Measurements from ENCODE around the gene TMEM178B. TPM values are rescaled to one million over a fixed set of nuclear protein-coding genes. Genes with fewer than 3 reads are reported as not detected.

Gene TMEM178B
- total RNA-seq, 2 experiments from 2014 or later = 0.06 to 0.21 TPM

DNA sequence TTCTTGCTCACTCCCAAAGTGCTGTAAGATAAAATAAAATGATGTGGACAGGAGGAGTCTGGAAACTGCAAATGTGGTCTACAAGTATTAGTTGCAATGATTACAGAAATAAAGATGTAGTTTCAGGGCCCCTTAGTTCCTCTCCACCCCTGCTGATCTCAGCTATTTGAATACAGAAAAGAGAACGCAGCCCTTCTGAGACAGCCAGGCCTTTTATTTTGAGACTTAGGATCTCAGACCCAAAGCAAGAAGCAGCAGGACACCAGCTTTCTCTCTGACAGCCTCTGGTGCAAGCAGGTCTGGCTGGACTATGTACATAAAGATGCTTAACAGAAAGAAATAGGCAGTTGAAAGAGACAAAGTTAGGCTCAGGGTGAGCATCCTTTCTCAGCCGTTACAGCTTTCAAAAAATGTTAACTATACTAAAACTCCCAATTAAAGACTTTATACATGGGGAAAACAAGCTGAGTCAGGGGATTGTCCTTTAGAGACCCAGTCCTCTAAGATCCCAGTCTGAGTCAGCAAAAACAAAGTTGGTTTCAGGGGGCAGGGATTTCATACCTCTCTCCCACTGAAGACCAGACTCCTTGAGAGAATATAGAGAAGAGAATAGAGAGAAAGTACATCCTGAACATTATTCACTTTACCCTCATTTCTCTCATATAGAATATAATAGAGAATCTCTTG, 220.4 kb downstream of the TMEM178B start:
- no peak overlapping the region for H3K27ac Mint-ChIP-seq
- no peaks in the 10 kb centered on the region for H3K9me3 Mint-ChIP-seq
- H3K27me3 Mint-ChIP-seq = peaks cover 9% of the 10 kb centered on the region
- no peaks in the 10 kb centered on the region for H3K36me3 Mint-ChIP-seq
- H3K4me1 Mint-ChIP-seq = no peaks in the 10 kb centered on the region
- DNase-seq = no peak
- no peak overlapping the region for H3K4me3 Mint-ChIP-seq

DNA sequence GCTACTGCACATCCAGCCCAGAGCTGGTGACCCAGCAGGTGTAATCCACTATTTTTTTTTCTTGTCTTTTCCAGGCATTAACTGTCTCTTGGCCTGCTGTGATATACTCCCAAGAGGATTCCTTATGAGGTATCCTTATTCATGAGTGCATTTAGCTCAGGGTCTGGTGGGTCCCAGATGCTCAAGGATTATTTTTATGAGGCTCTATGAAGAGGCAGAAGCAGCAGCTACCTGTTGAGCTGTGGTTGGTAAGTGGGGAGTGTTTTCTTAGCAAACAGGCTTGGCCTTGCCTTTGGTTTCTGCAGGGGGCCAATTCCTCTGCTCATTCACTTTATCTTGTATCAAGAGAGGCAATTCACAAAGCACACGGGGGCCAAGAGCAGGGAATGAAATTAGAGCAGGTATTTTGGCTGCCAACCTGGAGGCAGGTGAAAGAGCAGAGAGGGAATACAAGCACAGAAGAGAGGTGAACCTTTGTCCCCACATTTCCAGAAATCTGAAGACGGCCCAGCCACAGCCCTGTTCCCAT, 221.6 kb downstream of the TMEM178B start:
- Mint-ChIP-seq H3K27me3 (peaks cover 9% of the 10 kb centered on the region), H3K9me3 (no peaks in the 10 kb centered on the region), H3K36me3 (no peaks in the 10 kb centered on the region), H3K4me1 (no peaks in the 10 kb centered on the region), H3K4me3 (no peak overlapping the region), H3K27ac (no peak overlapping the region)
- DNase-seq = no peak

DNA sequence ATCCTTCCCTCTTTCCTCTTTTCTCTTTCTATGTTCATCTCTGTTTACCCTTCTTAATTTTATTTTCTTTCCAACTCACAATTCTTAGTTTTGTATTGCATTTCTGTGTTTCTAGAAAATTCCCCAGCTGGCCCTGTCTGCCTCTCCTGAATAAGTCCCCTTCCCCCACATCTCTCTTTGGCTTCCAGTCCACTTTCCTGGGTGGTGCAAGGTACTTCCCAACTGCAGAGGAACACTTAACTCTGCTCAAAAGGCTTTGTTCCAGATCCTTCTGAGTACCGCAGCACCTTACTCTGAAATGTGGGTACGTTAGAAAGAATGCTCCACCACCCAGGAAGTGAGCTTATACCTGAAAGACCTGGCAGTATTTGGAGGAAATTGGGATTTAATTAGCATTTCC, 227.0 kb downstream of the TMEM178B start:
- H3K27ac Mint-ChIP-seq = no peak overlapping the region
- no peak for DNase-seq
- H3K4me1 Mint-ChIP-seq = no peaks in the 10 kb centered on the region
- no peaks in the 10 kb centered on the region for H3K9me3 Mint-ChIP-seq
- no peak overlapping the region for H3K4me3 Mint-ChIP-seq
- no peaks in the 10 kb centered on the region for H3K36me3 Mint-ChIP-seq
- H3K27me3 Mint-ChIP-seq = peaks cover 4% of the 10 kb centered on the region

DNA sequence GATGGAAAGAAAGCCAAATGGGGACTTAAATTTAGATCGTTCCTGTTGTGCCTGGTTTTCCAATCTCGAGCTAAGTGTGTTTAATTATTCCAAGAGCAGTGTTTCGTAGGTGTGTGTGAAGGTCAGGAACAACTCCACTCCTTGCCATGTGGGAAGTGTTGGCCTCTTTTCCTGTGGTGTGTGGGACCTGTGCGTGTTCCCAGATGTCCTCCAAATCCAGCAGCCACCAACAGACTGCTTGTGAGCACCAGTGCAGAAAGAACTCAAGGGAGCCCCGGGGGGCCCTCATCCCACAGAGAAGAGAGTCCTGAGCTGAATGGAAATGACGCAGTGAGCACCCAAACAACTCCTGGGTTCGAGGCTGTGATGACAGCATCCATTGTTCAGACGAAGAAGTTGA, 227.7 kb downstream of the TMEM178B start:
- no peak overlapping the region for H3K4me3 Mint-ChIP-seq

DNA sequence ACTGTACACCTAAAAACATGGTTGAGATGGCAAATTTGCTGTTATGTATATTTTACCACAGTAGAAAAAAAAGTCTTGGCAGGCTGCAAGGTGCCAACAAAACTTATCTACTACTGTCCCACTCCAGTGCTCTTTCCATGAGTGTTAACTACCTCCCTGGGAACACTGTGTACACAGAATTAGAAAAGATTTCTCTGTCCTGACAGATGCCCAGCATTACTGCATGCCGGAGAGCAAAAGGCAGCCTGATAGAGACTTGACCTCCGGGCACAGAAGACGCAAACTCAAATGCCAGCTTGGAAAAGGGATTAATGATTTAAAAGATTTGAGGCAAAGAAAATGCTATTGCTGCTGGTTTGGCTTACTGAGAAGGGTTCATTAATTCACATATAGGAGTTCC, 228.8 kb downstream of the TMEM178B start:
- Mint-ChIP-seq H3K4me1 (no peaks in the 10 kb centered on the region), H3K27ac (no peak overlapping the region), H3K36me3 (no peaks in the 10 kb centered on the region), H3K9me3 (no peaks in the 10 kb centered on the region), H3K4me3 (no peak overlapping the region), H3K27me3 (peaks cover 4% of the 10 kb centered on the region)
- no peak for DNase-seq

More for the DNA sequence above, 227.7 kb downstream of the TMEM178B start:
- Mint-ChIP-seq H3K4me1 (no peaks in the 10 kb centered on the region), H3K27me3 (peaks cover 4% of the 10 kb centered on the region), H3K36me3 (no peaks in the 10 kb centered on the region), H3K27ac (no peak overlapping the region), H3K9me3 (no peaks in the 10 kb centered on the region)
- DNase-seq = no peak

DNA sequence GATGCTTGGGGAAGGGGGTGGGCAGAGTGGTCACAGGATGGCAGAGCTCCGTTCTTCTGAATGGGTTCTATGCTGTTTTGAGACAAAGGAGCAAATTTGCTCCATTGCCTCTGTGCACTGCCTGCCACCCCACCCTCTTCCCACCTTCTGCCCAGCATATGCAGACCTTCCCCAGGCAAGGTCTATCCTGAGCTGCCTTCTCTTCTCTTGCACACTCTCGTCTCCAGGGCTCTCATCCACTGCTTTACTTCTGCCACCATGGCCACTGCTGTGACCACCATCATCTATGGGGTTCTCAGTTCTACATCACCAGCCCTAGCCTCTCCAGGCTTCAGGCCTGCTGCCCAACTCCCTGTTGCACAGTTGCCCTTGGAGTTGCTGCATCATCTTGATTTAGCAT, 230.4 kb downstream of the TMEM178B start:
- H3K27ac Mint-ChIP-seq = no peak overlapping the region
- H3K4me3 Mint-ChIP-seq = no peak overlapping the region
- no peaks in the 10 kb centered on the region for H3K9me3 Mint-ChIP-seq
- peaks cover 8% of the 10 kb centered on the region for H3K27me3 Mint-ChIP-seq
- DNase-seq = no peak
- no peaks in the 10 kb centered on the region for H3K4me1 Mint-ChIP-seq
- no peaks in the 10 kb centered on the region for H3K36me3 Mint-ChIP-seq

DNA sequence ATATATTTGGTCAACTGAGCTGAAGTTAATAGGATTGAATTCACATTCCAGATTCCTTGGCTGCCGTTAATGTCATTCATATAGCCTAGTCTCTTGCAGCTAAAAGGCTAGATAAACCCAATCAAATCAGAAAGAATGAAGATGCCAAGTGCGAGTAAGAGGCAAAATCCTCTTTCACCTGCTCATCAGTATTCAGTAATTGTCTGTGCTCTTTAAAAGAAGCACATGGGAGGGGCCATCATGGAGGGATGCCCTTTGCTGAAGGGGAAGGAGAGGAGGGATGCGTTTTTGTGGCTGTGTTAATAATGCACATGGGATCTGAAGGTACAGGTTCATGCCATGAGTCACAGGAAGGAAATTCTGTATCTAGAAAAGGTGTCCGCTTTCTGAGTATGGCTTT, 232.2 kb downstream of the TMEM178B start:
- no peak for DNase-seq
- Mint-ChIP-seq H3K27ac (no peak overlapping the region), H3K4me1 (no peaks in the 10 kb centered on the region), H3K36me3 (no peaks in the 10 kb centered on the region), H3K4me3 (no peak overlapping the region), H3K9me3 (no peaks in the 10 kb centered on the region), H3K27me3 (peaks cover 8% of the 10 kb centered on the region)

DNA sequence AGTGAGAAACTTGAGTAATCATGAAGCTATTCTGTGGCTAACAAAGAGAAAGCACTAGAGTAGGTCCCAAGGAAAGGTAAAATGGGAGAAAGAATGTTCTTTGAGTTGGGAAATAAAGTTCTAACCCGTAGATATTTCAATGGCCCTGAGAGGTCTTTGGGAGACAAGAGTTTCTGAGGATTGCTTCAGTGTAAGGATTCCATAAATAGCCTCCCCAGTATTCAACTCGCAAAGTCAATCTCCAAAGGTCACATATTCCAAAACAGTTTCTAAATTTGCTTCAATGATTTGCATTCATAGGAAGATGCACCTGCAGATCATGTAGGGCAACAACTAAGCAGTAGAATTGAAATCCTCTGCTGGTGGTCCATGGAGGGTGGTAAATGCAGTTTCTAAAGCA, 238.5 kb downstream of the TMEM178B start:
- Mint-ChIP-seq H3K36me3 (no peaks in the 10 kb centered on the region), H3K27me3 (peaks cover 4% of the 10 kb centered on the region), H3K4me3 (no peak overlapping the region), H3K4me1 (no peaks in the 10 kb centered on the region), H3K9me3 (no peaks in the 10 kb centered on the region), H3K27ac (no peak overlapping the region)
- no peak for DNase-seq

DNA sequence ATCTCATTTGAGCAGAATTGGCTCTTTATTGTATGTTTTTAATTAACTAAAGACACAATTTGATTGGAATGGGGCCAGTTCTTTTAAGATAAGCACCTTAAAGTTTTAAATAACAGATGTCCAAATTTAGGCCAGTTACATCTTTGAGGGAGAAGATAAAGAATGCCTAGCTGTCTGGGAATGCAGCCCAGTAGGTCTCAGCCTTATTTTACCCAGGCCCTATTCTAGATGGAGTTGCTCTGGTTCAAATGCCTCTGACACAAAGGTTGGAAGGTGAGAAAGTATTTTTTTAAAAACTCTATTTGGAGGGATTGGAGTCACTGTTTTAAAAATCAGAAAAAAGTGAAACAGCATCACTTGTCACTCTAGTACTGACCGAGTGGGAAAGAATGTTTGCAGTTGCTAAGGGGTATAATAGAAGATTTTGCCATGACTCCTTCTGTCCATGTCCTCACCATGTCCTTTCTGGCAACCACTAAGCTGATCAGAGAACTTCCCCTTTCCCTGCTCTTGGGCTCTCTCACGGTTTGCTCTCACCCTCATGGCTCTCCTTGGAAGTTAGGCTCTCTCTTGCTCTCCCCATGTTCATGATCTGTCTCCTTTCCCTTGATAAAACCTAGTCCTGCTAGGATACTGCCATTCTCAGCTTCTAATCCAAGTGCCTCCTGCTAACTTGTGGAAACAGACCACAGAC, 239.1 kb downstream of the TMEM178B start:
- no peak for DNase-seq
- H3K27ac Mint-ChIP-seq = no peak overlapping the region
- H3K4me1 Mint-ChIP-seq = no peaks in the 10 kb centered on the region
- no peaks in the 10 kb centered on the region for H3K36me3 Mint-ChIP-seq
- no peak overlapping the region for H3K4me3 Mint-ChIP-seq
- peaks cover under 1% of the 10 kb centered on the region for H3K27me3 Mint-ChIP-seq
- no peaks in the 10 kb centered on the region for H3K9me3 Mint-ChIP-seq

DNA sequence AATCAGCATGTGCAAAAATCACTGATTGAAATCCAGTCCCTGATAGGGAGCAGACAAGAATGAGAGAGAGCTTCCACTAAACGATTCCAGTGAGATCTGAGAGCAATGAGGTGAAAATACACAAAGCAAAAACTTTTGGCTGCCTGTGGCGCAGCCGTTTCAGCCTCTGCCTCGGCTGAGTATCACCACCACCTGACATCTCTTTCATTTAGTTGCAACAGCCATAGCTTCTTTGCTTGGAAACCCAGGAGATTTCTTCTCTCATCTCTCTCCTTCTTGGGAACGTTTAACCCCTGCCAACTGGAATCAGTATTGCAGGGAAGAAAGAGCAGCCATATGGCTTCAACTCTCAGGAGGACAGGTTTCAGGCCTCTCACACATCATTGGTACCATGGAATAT, 240.0 kb downstream of the TMEM178B start:
- no peak for DNase-seq
- no peaks in the 10 kb centered on the region for H3K36me3 Mint-ChIP-seq
- H3K27me3 Mint-ChIP-seq = no peaks in the 10 kb centered on the region
- no peak overlapping the region for H3K4me3 Mint-ChIP-seq
- H3K9me3 Mint-ChIP-seq = no peaks in the 10 kb centered on the region
- no peak overlapping the region for H3K27ac Mint-ChIP-seq
- H3K4me1 Mint-ChIP-seq = no peaks in the 10 kb centered on the region

DNA sequence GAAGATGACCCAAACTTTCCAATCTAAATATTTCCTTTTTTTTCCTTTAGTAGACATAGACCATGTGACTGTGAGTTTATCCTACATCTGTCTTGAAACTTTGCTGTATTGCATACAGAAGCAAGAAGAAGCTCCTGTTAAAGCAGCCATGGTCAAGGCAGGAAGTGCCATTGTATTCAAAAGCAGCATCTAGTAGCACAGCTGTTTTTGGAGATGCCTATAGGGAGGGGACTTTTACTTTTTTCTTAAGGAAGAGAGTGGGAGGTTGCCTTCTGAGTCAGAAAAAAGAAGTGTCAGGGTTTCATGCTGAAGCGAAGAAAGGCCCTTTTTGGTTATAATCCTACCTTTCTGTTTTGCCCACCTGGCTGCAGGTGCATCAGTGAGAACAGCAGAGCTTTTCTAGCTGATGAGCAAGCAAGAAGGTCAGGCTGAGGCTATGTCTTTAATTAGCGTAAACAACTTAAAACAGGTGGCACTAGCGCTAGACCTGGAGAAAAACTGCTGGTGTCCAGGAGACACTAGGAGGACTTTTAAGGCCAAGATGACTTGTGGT, 243.2 kb downstream of the TMEM178B start:
- H3K4me3 Mint-ChIP-seq = no peak overlapping the region
- no peaks in the 10 kb centered on the region for H3K9me3 Mint-ChIP-seq
- no peaks in the 10 kb centered on the region for H3K4me1 Mint-ChIP-seq
- H3K27ac Mint-ChIP-seq = no peak overlapping the region
- no peaks in the 10 kb centered on the region for H3K36me3 Mint-ChIP-seq
- DNase-seq = no peak
- peaks cover 3% of the 10 kb centered on the region for H3K27me3 Mint-ChIP-seq

DNA sequence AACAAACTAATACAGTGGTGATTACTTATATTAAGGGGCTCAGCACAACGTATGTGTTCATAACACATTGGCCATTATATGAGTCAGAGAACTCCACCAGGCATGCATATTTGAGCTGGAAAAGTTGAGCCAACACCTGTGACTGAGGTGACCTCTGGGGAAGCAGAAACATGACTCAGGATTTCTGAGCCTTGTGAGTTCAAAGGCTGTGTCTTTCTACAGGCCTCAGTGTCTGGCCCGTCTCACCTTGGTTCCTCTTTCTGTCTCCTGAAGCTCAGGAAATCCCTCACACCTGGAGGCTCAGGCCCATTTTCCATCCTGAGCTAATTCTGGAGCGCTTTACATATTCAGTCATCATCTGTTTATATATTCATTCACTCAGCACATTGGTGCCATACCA, 246.4 kb downstream of the TMEM178B start:
- H3K9me3 Mint-ChIP-seq = no peaks in the 10 kb centered on the region
- no peaks in the 10 kb centered on the region for H3K36me3 Mint-ChIP-seq
- no peak for DNase-seq
- no peak overlapping the region for H3K27ac Mint-ChIP-seq
- no peak overlapping the region for H3K4me3 Mint-ChIP-seq
- peaks cover 11% of the 10 kb centered on the region for H3K27me3 Mint-ChIP-seq
- H3K4me1 Mint-ChIP-seq = no peaks in the 10 kb centered on the region

DNA sequence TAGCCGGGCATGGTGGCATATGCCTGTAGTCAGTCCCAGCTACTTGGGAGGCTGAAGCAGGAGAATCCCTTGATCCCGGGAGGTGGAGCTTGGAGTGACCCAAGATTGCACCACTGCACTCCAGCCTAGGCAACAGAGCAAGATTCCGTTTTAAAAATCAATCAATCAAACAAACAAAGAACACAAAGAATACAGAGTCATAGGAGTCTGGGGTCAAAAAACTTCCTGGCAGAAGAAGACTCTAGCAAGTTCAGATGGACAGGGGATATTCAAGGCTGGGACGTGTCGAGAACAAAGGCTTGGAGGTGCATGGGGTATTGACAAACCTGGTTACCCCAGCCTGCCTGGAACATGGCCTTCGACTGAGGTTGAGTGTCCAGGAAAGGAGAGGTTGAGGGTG, 248.5 kb downstream of the TMEM178B start:
- no peak for DNase-seq
- Mint-ChIP-seq H3K4me3 (no peak overlapping the region), H3K27me3 (peaks cover 15% of the 10 kb centered on the region), H3K4me1 (no peaks in the 10 kb centered on the region), H3K36me3 (no peaks in the 10 kb centered on the region), H3K27ac (no peak overlapping the region), H3K9me3 (no peaks in the 10 kb centered on the region)

DNA sequence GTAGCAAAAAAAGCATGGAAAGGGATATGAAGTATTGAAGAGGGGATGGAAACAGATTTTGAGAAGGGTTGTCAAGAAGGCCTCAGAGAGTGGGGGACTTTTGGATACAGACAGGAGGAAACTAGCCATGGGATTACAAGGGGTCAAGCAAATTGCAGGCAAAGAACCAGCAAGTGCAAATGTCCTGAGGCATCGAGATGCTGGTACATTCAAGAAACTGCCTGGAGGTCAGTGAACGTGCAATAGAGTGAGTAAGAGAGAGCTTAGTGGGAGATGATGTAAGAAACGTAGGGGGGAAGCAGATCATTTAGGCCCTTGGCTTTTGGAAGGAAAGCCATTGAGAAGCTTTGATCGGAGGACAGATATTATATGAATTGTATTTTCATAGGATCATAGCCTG, 250.0 kb downstream of the TMEM178B start:
- H3K4me3 Mint-ChIP-seq = no peak overlapping the region
- peaks cover 16% of the 10 kb centered on the region for H3K27me3 Mint-ChIP-seq
- no peaks in the 10 kb centered on the region for H3K36me3 Mint-ChIP-seq
- H3K4me1 Mint-ChIP-seq = no peaks in the 10 kb centered on the region
- H3K9me3 Mint-ChIP-seq = no peaks in the 10 kb centered on the region
- no peak overlapping the region for H3K27ac Mint-ChIP-seq
- no peak for DNase-seq

DNA sequence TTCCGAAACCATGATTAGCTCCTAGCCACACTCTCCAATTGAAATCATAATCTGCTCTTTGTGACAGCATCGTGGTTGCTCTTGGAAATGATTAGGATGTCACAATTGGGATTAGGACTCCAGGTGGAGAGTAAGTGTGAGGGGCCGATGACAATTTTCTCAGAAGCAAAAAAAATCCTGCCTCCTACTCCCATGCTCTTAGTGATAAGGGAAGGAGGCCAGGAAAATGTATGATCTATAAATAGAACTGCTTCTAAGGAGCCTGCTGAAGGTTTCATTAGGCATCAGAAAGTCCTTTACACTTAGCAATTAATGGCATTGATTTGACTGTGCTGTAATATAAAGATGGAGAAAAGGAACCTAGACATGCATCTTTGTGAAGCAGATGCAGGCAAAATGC, 251.0 kb downstream of the TMEM178B start:
- DNase-seq = no peak
- no peak overlapping the region for H3K4me3 Mint-ChIP-seq
- no peaks in the 10 kb centered on the region for H3K4me1 Mint-ChIP-seq
- H3K27me3 Mint-ChIP-seq = peaks cover 18% of the 10 kb centered on the region
- H3K27ac Mint-ChIP-seq = no peak overlapping the region
- no peaks in the 10 kb centered on the region for H3K36me3 Mint-ChIP-seq
- no peaks in the 10 kb centered on the region for H3K9me3 Mint-ChIP-seq

DNA sequence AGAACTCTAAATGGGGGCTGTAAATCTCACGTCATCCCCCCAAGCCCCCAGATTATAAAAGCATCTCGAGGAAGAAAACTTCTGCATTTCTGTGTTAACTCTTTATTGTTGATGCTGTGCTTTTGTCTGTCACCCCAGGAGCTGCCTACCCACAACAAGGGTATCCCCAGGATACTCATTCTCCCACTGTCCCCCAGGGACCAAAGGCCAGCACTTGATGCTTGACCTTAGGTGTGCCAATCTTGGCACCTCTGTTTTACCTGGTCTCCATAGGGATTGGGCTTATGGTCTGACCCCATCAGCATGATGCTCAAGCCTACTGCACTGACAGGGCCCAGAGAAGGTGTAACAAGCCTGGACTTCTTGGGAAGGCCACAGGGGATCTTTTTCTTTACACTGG, 251.4 kb downstream of the TMEM178B start:
- H3K27me3 Mint-ChIP-seq = peaks cover 15% of the 10 kb centered on the region
- no peaks in the 10 kb centered on the region for H3K9me3 Mint-ChIP-seq

More for the DNA sequence above, 251.4 kb downstream of the TMEM178B start:
- no peaks in the 10 kb centered on the region for H3K36me3 Mint-ChIP-seq
- no peak for DNase-seq
- H3K4me3 Mint-ChIP-seq = no peak overlapping the region
- H3K27ac Mint-ChIP-seq = no peak overlapping the region
- no peaks in the 10 kb centered on the region for H3K4me1 Mint-ChIP-seq
